ENCODE data around the gene MT1B.

GRCh38 chr16:56672761-56673536, 21.3 kb downstream of the MT1B start:
- no peak for TF ChIP-seq CTCF (IDR thresholded peaks at IDR 0.05)
- no peak for TF ChIP-seq EP300 (IDR thresholded peaks at IDR 0.05)
